ENCODE measurements around the gene C22orf31.
"Not testable (repeated sequence)": the region's sequence is repeated elsewhere in the genome, so short reads cannot be mapped to it uniquely, and the experiment has no call there.

C22orf31 gene

GRCh38 chr22:29061773-29062172, at the start of gene C22orf31:
TSS of gene C22orf31 (minus strand) at chr22:29061831. CDS start at chr22:29061792, 39 bp downstream.
- DNase-seq: no peak

- DNase-seq: no peak
Measured at GRCh38 chr22:29110946-29111345, 49.3 kb upstream of the C22orf31 start.

GRCh38 chr22:29109822-29110221, 48.2 kb upstream of the C22orf31 start:
- DNase-seq: no peak

GRCh38 chr22:29108137-29108536, 46.5 kb upstream of the C22orf31 start:
- DNase-seq: no peak

- no peak for DNase-seq
Measured at GRCh38 chr22:29106839-29107238, 45.2 kb upstream of the C22orf31 start.

- DNase-seq: no peak
Measured at GRCh38 chr22:29105468-29105867, 43.8 kb upstream of the C22orf31 start.

GRCh38 chr22:29103121-29103520, 41.5 kb upstream of the C22orf31 start:
- DNase-seq: no peak

- DNase-seq: no peak
Measured at GRCh38 chr22:29102300-29102699, 40.7 kb upstream of the C22orf31 start.

- no peak for DNase-seq
Measured at GRCh38 chr22:29098296-29098695, 36.7 kb upstream of the C22orf31 start.

GRCh38 chr22:29096736-29097669, 35.4 kb upstream of the C22orf31 start:
- DNase-seq: no peak

- DNase-seq: no peak
Measured at GRCh38 chr22:29095459-29095858, 33.8 kb upstream of the C22orf31 start.

- DNase-seq: no peak
Measured at GRCh38 chr22:29093501-29094300, 32.1 kb upstream of the C22orf31 start.

GRCh38 chr22:29093030-29093429, 31.4 kb upstream of the C22orf31 start:
- no peak for DNase-seq

GRCh38 chr22:29092243-29092642, 30.6 kb upstream of the C22orf31 start:
- DNase-seq: no peak

GRCh38 chr22:29090039-29090438, 28.4 kb upstream of the C22orf31 start:
- DNase-seq: peak in 1 of 2 experiments; percentile 29

- no peak for DNase-seq
Measured at GRCh38 chr22:29089507-29089906, 27.9 kb upstream of the C22orf31 start.

GRCh38 chr22:29088809-29089208, 27.2 kb upstream of the C22orf31 start:
- DNase-seq: no peak

GRCh38 chr22:29087012-29087411, 25.4 kb upstream of the C22orf31 start:
- no peak for DNase-seq

- no peak for DNase-seq
Measured at GRCh38 chr22:29083933-29084591, 22.4 kb upstream of the C22orf31 start.

GRCh38 chr22:29083576-29083932, 21.9 kb upstream of the C22orf31 start:
- not testable (repeated sequence) for DNase-seq

GRCh38 chr22:29082826-29083545, 21.4 kb upstream of the C22orf31 start:
- DNase-seq: no peak

GRCh38 chr22:29081517-29082236, 20.0 kb upstream of the C22orf31 start:
- no peak for DNase-seq
